ENCODE data around the gene PTPRK. TPM values are rescaled to one million over a fixed set of nuclear protein-coding genes. Genes with fewer than 3 reads are reported as not detected.

PTPRK gene
- total and polyA plus RNA-seq, 4 donors: 12.1 to 61.2 (median 29.1) TPM

- Histone ChIP-seq H3K27me3 (ENCODE audit: control insufficient read depth in 4 of 4, insufficient read depth in 4 of 4, low read length in 3 of 4) (no peaks in the 10 kb centered on the region), H3K36me3 (ENCODE audit: control insufficient read depth in 4 of 4, insufficient read depth in 3 of 4, low read depth in 1 of 4, low read length in 3 of 4) (no peaks in the 10 kb centered on the region), H3K27ac (ENCODE audit: low read depth in 1 of 2, low read length in 2 of 2) (no peak overlapping the region), H3K4me3 (ENCODE audit: low read depth in 1 of 3, low read length in 3 of 3) (no peak overlapping the region), H3K4me1 (ENCODE audit: control insufficient read depth in 4 of 4, insufficient read depth in 4 of 4, low read length in 3 of 4) (peaks cover 6 to 31% (median 21%) of the 10 kb centered on the region in 4 donors), H3K9me3 (ENCODE audit: control insufficient read depth in 4 of 4, low read length in 3 of 4) (no peaks in the 10 kb centered on the region), H3K9ac (ENCODE audit: low read depth in 1 of 2, low read length in 2 of 2) (no peak overlapping the region)
- DNase-seq (ENCODE audit: low spot score): no peak
- no peak for TF ChIP-seq HNF4G (IDR thresholded peaks at IDR 0.05)
- no peak for TF ChIP-seq EGR1 (IDR thresholded peaks at IDR 0.05; ENCODE audit: low read depth in 2 of 2)
- no peak for TF ChIP-seq FOXA1 (IDR thresholded peaks at IDR 0.05)
- no peak for TF ChIP-seq RAD21 (IDR thresholded peaks at IDR 0.05)
- no peak for TF ChIP-seq SP1 (IDR thresholded peaks at IDR 0.05)
- no peak for TF ChIP-seq RXRA (IDR thresholded peaks at IDR 0.05)
- TF ChIP-seq, protein P1, sequence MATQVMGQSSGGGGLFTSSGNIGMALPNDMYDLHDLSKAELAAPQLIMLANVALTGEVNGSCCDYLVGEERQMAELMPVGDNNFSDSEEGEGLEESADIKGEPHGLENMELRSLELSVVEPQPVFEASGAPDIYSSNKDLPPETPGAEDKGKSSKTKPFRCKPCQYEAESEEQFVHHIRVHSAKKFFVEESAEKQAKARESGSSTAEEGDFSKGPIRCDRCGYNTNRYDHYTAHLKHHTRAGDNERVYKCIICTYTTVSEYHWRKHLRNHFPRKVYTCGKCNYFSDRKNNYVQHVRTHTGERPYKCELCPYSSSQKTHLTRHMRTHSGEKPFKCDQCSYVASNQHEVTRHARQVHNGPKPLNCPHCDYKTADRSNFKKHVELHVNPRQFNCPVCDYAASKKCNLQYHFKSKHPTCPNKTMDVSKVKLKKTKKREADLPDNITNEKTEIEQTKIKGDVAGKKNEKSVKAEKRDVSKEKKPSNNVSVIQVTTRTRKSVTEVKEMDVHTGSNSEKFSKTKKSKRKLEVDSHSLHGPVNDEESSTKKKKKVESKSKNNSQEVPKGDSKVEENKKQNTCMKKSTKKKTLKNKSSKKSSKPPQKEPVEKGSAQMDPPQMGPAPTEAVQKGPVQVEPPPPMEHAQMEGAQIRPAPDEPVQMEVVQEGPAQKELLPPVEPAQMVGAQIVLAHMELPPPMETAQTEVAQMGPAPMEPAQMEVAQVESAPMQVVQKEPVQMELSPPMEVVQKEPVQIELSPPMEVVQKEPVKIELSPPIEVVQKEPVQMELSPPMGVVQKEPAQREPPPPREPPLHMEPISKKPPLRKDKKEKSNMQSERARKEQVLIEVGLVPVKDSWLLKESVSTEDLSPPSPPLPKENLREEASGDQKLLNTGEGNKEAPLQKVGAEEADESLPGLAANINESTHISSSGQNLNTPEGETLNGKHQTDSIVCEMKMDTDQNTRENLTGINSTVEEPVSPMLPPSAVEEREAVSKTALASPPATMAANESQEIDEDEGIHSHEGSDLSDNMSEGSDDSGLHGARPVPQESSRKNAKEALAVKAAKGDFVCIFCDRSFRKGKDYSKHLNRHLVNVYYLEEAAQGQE (IDR thresholded peaks at IDR 0.05): no peak
- TF ChIP-seq TAF1 (conservative IDR thresholded peaks at IDR 0.05): no peak
- no peak for TF ChIP-seq ATF3 (IDR thresholded peaks at IDR 0.05)
- TF ChIP-seq MAX (IDR thresholded peaks at IDR 0.05): no peak
- no peak for TF ChIP-seq HNF4A (conservative IDR thresholded peaks at IDR 0.05)
- TF ChIP-seq CTCF (IDR thresholded peaks at IDR 0.05; ENCODE audit: low read depth, low read length, missing input control): no peak
- TF ChIP-seq ZBTB33 (IDR thresholded peaks at IDR 0.05): no peak
- no peak for TF ChIP-seq YY1 (IDR thresholded peaks at IDR 0.05)
- no peak for TF ChIP-seq JUND (IDR thresholded peaks at IDR 0.05)
- TF ChIP-seq NR2F2 (IDR thresholded peaks at IDR 0.05): no peak
- no peak for TF ChIP-seq FOXA2 (IDR thresholded peaks at IDR 0.05)
- no peak for TF ChIP-seq GABPA (IDR thresholded peaks at IDR 0.05 in 1 of 2, conservative IDR thresholded peaks at IDR 0.05 in 1 of 2)
- WGBS: 91% methylated on average over 2 of the region's 2 CpGs
These were observed 159.0 kb downstream of the PTPRK start for GRCh38 chr6:128361378-128361777.

Data from liver (tissue), 9 donors.